ENCODE measurements around the gene PLXNA4.

PLXNA4 gene

DNA sequence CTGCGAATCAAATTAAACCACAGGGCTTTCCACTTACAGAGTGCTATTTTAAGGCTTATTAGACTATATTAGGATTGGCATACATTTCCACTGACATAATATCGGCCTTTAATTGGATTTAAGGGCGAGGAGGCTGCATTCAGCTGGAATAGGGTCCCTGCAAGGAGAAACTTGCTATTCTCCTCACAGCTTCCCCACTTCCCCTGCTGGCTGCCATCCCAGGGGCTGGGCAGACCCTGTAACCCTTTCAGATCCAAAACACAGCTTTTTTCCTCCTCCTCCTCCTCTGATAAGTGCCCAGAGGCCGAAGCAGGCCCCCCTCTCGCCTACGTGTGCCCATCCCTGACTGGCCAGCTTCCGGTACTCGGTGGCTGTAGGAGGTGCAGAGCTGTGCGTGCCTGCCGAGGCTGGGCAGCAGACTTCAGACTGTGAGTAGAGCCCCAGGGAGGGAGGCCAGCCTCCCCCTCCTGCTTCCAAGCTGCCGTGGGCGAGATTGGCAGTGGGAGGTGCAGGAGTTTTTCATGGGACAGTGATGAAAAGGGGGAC lies 224.2 kb downstream of the PLXNA4 start:
- DNase-seq (ENCODE audit: low read depth) = no peak

- no peak for DNase-seq (ENCODE audit: low read depth)
These were observed 225.5 kb downstream of the PLXNA4 start for GRCh38 chr7:132350741-132351140.

DNA sequence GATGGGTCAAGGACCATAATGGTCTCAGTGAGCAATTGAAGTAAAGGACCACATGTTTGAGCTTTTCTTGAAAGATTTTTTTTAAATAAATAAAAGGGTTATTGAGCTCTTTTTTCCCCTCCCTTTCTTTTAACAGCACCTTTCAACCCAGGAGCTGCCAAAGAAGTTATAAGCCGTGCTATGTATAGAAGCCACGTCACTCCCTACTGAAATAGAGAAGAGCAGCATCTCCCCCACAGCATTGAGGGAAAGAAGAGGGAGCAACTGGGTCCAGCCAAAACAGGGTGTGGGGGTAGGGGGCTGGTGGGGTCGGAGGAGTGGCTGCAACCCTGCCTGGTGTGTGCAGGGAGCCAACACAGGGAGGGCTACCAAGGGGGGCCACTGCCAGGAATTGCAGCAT lies 227.2 kb downstream of the PLXNA4 start:
- DNase-seq (ENCODE audit: low read depth) = no peak

- no peak for DNase-seq (ENCODE audit: low read depth)
These were observed 227.9 kb downstream of the PLXNA4 start for GRCh38 chr7:132348341-132348740.

- DNase-seq (ENCODE audit: low read depth) = no peak
These were observed 228.4 kb downstream of the PLXNA4 start for GRCh38 chr7:132347858-132348257.

- no peak for DNase-seq (ENCODE audit: low read depth)
These were observed 229.1 kb downstream of the PLXNA4 start for GRCh38 chr7:132347123-132347522.

GRCh38 chr7:132345543-132346129 lies 230.6 kb downstream of the PLXNA4 start:
- DNase-seq (ENCODE audit: low read depth) = no peak

- DNase-seq (ENCODE audit: low read depth) = no peak
These were observed 231.2 kb downstream of the PLXNA4 start for GRCh38 chr7:132345030-132345429.

DNA sequence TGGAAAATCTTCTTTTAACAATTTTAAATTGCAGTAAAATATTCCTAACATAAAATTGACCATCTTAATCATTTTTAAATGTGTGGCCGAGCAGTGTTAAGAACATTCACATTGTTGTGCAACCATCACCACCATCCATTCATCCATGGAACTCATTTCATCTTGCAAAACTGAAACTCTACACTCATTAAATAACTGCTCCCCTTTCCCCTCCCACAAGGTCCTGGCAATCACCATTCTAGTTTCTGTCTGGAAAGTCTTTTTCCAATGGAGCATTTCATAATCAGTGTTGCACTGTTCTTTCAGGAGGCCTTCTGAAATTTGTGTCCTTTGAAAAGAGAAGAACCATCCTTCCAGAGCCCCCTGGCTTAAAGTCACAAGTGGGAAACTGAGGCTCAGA lies 233.1 kb downstream of the PLXNA4 start:
- DNase-seq (ENCODE audit: low read depth) = no peak

DNA sequence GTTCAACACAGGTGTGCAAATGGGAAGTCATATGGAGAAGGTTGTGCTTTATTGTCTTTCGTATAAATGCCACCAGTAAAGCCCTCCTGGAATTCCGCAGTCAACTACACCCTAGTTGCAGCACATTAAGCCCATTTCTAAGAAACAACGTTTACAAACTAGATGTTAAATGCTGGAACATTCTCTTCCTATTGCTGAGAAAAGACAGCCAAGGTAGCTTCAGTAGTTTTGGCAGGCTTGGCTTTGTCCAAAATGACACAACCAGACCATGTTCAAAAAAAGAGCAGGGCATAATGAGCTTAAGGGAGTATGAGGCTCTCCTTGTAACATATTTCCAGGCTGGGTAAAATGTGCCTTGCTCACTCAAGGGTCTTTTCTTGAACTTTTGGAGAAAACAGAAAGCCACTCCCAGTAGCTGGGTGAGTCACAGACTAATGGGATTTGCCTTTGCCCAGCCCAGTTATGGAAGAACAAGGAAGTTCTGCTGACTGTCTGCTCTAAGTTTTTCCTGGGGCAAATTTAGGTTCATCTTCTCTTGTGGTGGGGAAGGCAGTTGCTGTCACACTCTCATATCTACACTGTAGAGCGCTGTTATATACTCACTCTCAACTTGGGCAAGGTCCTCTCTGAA lies 238.7 kb downstream of the PLXNA4 start:
- no peak for DNase-seq (ENCODE audit: low read depth)

GRCh38 chr7:132336797-132337196 lies 239.5 kb downstream of the PLXNA4 start:
- no peak for DNase-seq (ENCODE audit: low read depth)

DNA sequence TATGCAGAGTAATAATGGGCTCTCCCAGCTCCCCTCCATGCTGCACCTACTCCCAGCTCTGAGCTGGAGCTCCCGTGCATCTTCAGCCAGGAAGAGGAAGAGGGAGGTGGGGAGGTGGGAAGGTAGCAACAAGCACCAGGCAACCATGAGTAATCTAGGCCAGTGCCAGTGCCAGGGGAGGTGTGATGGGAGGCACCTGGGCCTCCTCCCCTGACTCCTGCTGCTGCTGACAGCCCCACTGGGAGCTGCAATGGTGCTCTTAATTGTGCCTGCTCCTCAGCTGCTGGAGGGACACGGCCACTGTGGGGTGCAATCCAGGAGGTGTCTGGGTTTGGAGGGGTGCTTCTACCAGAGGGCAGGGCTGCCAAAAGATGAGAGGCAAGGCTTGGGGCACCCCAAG lies 243.0 kb downstream of the PLXNA4 start:
- no peak for DNase-seq (ENCODE audit: low read depth)

DNA sequence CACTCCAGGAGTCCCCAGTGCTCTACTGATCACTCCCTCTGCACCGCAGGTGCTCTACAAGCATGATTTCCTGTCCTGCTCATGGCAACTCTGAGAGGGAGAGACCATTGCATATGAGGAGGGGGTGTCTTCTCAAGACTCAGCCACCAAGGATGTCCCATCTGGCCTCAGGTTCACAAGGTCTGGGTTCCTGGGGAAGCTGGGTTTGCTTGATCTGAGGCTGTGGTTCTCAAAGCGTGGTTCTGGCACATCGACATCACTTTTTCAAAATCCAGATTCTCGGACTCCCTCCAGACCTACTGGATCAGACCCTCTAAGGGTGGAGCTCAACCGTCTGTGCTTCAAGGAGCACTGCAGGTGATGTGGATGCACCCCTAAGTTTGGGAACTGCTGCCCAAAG lies 247.5 kb downstream of the PLXNA4 start:
- no peak for DNase-seq (ENCODE audit: low read depth)

DNA sequence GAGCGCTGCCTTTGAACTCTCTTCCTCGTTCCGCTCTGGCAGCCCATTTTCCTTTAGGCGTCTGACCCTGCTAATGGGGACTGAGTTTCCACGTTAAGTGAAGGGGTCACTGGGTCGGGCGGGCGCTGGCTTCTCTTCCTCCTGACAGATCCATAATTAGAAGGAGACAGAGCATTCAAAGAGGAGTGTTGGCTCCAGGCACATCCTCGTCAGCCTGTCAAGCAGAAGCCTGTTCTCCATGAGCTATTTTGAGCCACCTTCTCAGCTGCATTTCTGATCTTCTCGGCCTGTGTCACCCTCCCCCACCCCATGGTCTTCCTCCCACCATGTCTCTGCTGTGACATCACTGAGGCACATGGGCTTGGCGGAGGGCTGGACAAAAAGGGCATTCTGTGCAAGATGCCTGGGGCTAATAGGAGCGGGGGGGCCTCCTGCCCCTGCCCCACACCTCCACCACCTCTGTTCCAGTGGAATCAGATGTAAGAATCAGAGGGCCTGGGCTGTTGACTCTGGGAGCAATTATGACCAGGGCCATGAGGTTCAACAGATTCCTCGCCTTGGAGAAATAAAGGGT lies 248.1 kb downstream of the PLXNA4 start:
- no peak for DNase-seq (ENCODE audit: low read depth)

DNA sequence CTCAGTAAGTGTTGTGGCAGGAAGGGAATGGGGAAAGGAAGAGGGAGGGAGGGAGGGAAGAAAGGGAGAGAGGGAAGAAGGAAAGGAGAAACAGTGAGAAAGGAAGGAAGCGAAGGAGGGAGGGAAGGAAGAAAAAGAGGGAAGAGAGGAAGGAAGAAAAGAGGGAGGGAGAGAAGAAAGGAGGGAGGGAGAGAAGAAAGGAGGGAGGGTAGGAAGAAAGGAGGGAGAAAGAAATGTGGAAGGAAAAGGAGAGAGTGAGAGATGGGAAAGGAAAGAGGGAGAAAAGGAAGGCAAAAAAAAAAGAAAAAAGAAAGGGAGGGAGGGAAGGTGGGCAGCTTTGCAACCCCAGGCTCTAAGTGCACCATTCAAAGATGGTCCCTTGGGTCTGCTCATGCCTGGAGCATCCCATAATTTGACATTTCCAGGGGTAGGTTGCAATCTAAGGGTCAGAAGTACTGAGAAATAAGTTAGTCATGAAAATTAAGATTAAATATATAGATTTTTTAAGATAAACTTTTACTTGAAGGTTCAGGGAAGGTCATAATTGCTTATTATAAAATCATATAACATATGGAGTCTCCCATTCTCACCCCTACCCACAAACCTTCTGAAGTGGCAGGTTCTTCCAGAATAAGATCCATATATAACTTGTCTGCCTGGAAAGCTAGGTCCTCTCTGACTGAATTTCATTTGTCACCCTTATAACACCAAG lies 249.2 kb downstream of the PLXNA4 start:
- no peak for DNase-seq (ENCODE audit: low read depth)

DNA sequence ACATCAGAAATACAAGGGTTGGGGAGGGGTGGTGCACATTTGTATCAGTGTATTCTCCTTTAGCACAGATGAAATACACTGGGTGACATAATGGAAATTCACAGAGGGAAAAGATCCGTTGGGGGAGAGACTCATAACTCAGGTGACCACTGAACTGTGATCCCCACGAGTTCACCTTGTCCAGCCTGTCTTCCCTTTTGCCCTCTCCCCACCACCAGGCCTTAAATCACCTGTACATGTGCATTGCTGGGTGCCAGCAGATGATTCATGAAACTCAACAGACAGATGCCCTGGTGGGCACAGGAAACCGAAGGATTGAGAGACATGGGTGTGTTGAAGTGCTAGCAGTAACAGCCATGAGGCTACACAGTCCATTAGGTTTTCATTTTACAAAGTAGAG lies 253.3 kb downstream of the PLXNA4 start:
- no peak for DNase-seq (ENCODE audit: low read depth)

DNA sequence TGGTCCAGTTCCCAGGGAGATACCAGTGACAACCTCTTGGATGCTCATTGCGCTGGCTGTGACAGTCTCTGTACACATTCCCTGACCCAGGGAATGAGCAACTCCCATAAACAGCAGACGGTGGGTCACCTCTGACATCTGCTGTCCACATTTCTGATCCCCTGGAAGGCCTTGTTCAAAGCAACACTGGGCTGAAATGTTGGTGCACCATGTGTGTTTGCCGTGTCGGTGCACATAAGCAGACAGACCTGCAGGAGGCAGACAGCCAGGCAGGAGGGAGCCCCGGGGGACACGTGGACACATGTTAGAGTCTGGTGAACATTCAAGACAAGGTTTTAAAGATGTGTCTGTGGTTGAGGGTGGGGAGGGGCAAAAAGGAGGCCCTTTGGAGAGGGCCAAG lies 254.9 kb downstream of the PLXNA4 start:
- no peak for DNase-seq (ENCODE audit: low read depth)

- DNase-seq (ENCODE audit: low read depth) = no peak
These were observed 256.8 kb downstream of the PLXNA4 start for GRCh38 chr7:132319481-132319880.

GRCh38 chr7:132318352-132319318 lies 257.6 kb downstream of the PLXNA4 start:
- peak; percentile 52 for DNase-seq (ENCODE audit: low read depth)

GRCh38 chr7:132317701-132318351 lies 258.4 kb downstream of the PLXNA4 start:
- DNase-seq (ENCODE audit: low read depth) = no peak

DNA sequence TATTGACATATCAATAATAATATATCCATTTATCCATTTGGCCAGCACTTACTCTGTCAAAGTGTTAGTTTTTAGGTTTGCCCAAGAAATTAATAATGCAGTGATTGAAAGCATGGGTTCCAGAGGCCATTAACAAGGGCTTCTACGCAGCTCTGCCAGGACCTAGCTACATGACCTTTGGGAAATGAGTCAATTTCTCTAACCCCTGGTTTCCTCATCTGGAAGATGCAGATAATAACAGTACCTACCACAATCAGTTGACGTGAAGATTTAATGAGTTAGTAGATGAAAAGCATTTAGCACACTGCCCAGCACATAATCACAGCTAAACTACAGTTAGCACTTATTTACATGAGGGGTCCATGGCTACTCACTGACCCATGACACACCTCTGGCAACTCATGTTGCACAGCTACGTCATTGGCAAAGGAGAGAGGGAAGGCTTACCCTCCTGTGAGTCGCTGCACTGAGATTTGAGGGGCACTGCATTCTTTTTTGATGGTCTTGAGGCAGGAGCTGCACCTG lies 263.7 kb downstream of the PLXNA4 start:
- DNase-seq (ENCODE audit: low read depth) = no peak
